Uterus (tissue), 2 donors: ENCODE measurements around the gene SEC63.
"Not testable (repeated sequence)": the region's sequence is repeated elsewhere in the genome, so short reads cannot be mapped to it uniquely, and the experiment has no call there.

Source experiments
- CTCF ChIP-seq, 4 experiments: fragments of 200-600 bp in 2 of 4; fragments of 450-650 bp in 2 of 4; sonication (generic) in 2 of 4; IDR thresholded peaks; one replicate each; pipeline ENCODE4 v1.5.1; 2016 to 2019; ENCODE audit warnings: antibody characterized with exemption in 4 of 4, mild to moderate bottlenecking in 2 of 4, moderate library complexity in 1 of 4
- POLR2A ChIP-seq, 2 donors: fragments of 450-650 bp; IDR thresholded peaks; one replicate each; pipeline ENCODE4 v1.6.1; 2016; ENCODE audit warnings: antibody characterized with exemption in 2 of 2, mild to moderate bottlenecking in 1 of 2, moderate library complexity in 1 of 2

GRCh38 chr6:107958689-107959362, 818 bp upstream of the SEC63 start:
- TF ChIP-seq POLR2A, CTCF (IDR thresholded peaks at IDR 0.05): not testable (repeated sequence)
